ENCODE data around the gene GRM7. TPM values are rescaled to one million over a fixed set of nuclear protein-coding genes. Genes with fewer than 3 reads are reported as not detected.

GRM7 gene
- total and polyA plus RNA-seq, 2 experiments from 2014 or later: 1.7 to 2.7 TPM

- TF ChIP-seq EZH2phosphoT487 (IDR thresholded peaks at IDR 0.05; ENCODE audit: low read depth, severe bottlenecking, unreplicated experiment): no peak
- TF ChIP-seq CTCF (IDR thresholded peaks at IDR 0.05; ENCODE audit: poor library complexity): no peak
- TF ChIP-seq EZH2 (IDR thresholded peaks at IDR 0.05; ENCODE audit: borderline replicate concordance): no peak
Measured at GRCh38 chr3:7160689-7161088, 299.8 kb downstream of the GRM7 start.

GRCh38 chr3:7166460-7166859 is 305.5 kb downstream of the GRM7 start:
- H3K4me2 ChIP-seq: no peak overlapping the region
- WGBS (ENCODE audit: low lambda C conversion rate, missing lambda C conversion rate): 76% methylated on average over 4 of the region's 4 CpGs
- no peaks in the 10 kb centered on the region for H3K79me2 ChIP-seq
- no peaks in the 10 kb centered on the region for H3K9me3 ChIP-seq (ENCODE audit: low read depth)
- no peaks in the 10 kb centered on the region for H3K36me3 ChIP-seq (replicated peaks; ENCODE audit: insufficient read depth, low read depth)
- no peaks in the 10 kb centered on the region for H3K4me1 ChIP-seq (ENCODE audit: insufficient read depth)
- H3K27ac ChIP-seq: no peak overlapping the region
- H2AFZ ChIP-seq: no peak overlapping the region
- H3K4me3 ChIP-seq: no peak overlapping the region
- no peaks in the 10 kb centered on the region for H3K9me2 ChIP-seq (replicated peaks; ENCODE audit: insufficient read depth)
- H3K27me3 ChIP-seq: no peaks in the 10 kb centered on the region
- no peak for TF ChIP-seq CTCF (IDR thresholded peaks at IDR 0.05; ENCODE audit: poor library complexity)
- TF ChIP-seq EZH2 (IDR thresholded peaks at IDR 0.05; ENCODE audit: borderline replicate concordance): no peak
- TF ChIP-seq EZH2phosphoT487 (IDR thresholded peaks at IDR 0.05; ENCODE audit: low read depth, severe bottlenecking, unreplicated experiment): no peak
- no peaks in the 10 kb centered on the region for H4K20me1 ChIP-seq (ENCODE audit: insufficient read depth, poor library complexity, severe bottlenecking)
- DNase-seq (ENCODE audit: low spot score): no peak

More at GRCh38 chr3:7160689-7161088, 299.8 kb downstream of the GRM7 start:
- Histone ChIP-seq H3K4me2 (no peak overlapping the region), H3K4me1 (ENCODE audit: insufficient read depth) (no peaks in the 10 kb centered on the region), H3K79me2 (no peaks in the 10 kb centered on the region), H3K4me3 (no peak overlapping the region), H3K36me3 (replicated peaks; ENCODE audit: insufficient read depth, low read depth) (no peaks in the 10 kb centered on the region), H3K9me2 (replicated peaks; ENCODE audit: insufficient read depth) (no peaks in the 10 kb centered on the region), H2AFZ (no peak overlapping the region), H3K27ac (no peak overlapping the region), H3K27me3 (no peaks in the 10 kb centered on the region), H3K9me3 (ENCODE audit: low read depth) (no peaks in the 10 kb centered on the region), H4K20me1 (ENCODE audit: insufficient read depth, poor library complexity, severe bottlenecking) (no peaks in the 10 kb centered on the region)
- 87% methylated on average over 2 of the region's 2 CpGs for WGBS (ENCODE audit: low lambda C conversion rate, missing lambda C conversion rate)
- no peak for DNase-seq (ENCODE audit: low spot score)

GRCh38 chr3:7171493-7171892 is 310.6 kb downstream of the GRM7 start:
- WGBS (ENCODE audit: low lambda C conversion rate, missing lambda C conversion rate): 86% methylated on average over 4 of the region's 4 CpGs
- Histone ChIP-seq H3K4me1 (ENCODE audit: insufficient read depth) (no peaks in the 10 kb centered on the region), H3K79me2 (no peaks in the 10 kb centered on the region), H3K36me3 (replicated peaks; ENCODE audit: insufficient read depth, low read depth) (no peaks in the 10 kb centered on the region), H3K4me2 (no peak overlapping the region), H3K27me3 (no peaks in the 10 kb centered on the region), H3K9me2 (replicated peaks; ENCODE audit: insufficient read depth) (no peaks in the 10 kb centered on the region), H3K9me3 (ENCODE audit: low read depth) (no peaks in the 10 kb centered on the region), H4K20me1 (ENCODE audit: insufficient read depth, poor library complexity, severe bottlenecking) (no peaks in the 10 kb centered on the region), H2AFZ (no peak overlapping the region), H3K27ac (no peak overlapping the region), H3K4me3 (no peak overlapping the region)
- no peak for TF ChIP-seq EZH2 (IDR thresholded peaks at IDR 0.05; ENCODE audit: borderline replicate concordance)
- TF ChIP-seq CTCF (IDR thresholded peaks at IDR 0.05; ENCODE audit: poor library complexity): no peak
- TF ChIP-seq EZH2phosphoT487 (IDR thresholded peaks at IDR 0.05; ENCODE audit: low read depth, severe bottlenecking, unreplicated experiment): no peak
- no peak for DNase-seq (ENCODE audit: low spot score)

GRCh38 chr3:7172996-7173395 is 312.1 kb downstream of the GRM7 start:
- 69% methylated on average over 4 of the region's 4 CpGs for WGBS (ENCODE audit: low lambda C conversion rate, missing lambda C conversion rate)
- H3K4me1 ChIP-seq (ENCODE audit: insufficient read depth): no peaks in the 10 kb centered on the region
- H3K27ac ChIP-seq: no peak overlapping the region

More at GRCh38 chr3:7172996-7173395, 312.1 kb downstream of the GRM7 start:
- Histone ChIP-seq H3K4me2 (no peak overlapping the region), H4K20me1 (ENCODE audit: insufficient read depth, poor library complexity, severe bottlenecking) (no peaks in the 10 kb centered on the region), H3K79me2 (no peaks in the 10 kb centered on the region), H3K36me3 (replicated peaks; ENCODE audit: insufficient read depth, low read depth) (no peaks in the 10 kb centered on the region), H3K9me3 (ENCODE audit: low read depth) (no peaks in the 10 kb centered on the region), H2AFZ (no peak overlapping the region), H3K4me3 (no peak overlapping the region), H3K9me2 (replicated peaks; ENCODE audit: insufficient read depth) (no peaks in the 10 kb centered on the region), H3K27me3 (no peaks in the 10 kb centered on the region)
- DNase-seq (ENCODE audit: low spot score): no peak
- TF ChIP-seq EZH2phosphoT487 (IDR thresholded peaks at IDR 0.05; ENCODE audit: low read depth, severe bottlenecking, unreplicated experiment): no peak
- TF ChIP-seq CTCF (IDR thresholded peaks at IDR 0.05; ENCODE audit: poor library complexity): no peak
- no peak for TF ChIP-seq EZH2 (IDR thresholded peaks at IDR 0.05; ENCODE audit: borderline replicate concordance)
